ENCODE results near the gene DOCK10.

DOCK10 gene

GRCh38 chr2:225042800-225043167 is 516 bp upstream of the DOCK10 start:
- in situ Hi-C loops (cut with MboI; ENCODE audit: low sequenced_read_pairs): no loop called here

GRCh38 chr2:225041207-225041850 is 939 bp downstream of the DOCK10 start:
- in situ Hi-C loops (cut with MboI; ENCODE audit: low sequenced_read_pairs): no loop called here

GRCh38 chr2:225040856-225041206 is 1.4 kb downstream of the DOCK10 start:
- in situ Hi-C loops (cut with MboI; ENCODE audit: low sequenced_read_pairs): no loop called here

- in situ Hi-C loops (cut with MboI; ENCODE audit: low sequenced_read_pairs): no loop called here
These were observed 2.1 kb downstream of the DOCK10 start for GRCh38 chr2:225040142-225040541.

- in situ Hi-C loops (cut with MboI; ENCODE audit: low sequenced_read_pairs): no loop called here
These were observed 4.1 kb downstream of the DOCK10 start for GRCh38 chr2:225038231-225038523.

- in situ Hi-C loops (cut with MboI; ENCODE audit: low sequenced_read_pairs): no loop called here
These were observed 4.6 kb downstream of the DOCK10 start for GRCh38 chr2:225037415-225038230.

GRCh38 chr2:225036431-225036830 is 5.8 kb downstream of the DOCK10 start:
- in situ Hi-C loops (cut with MboI; ENCODE audit: low sequenced_read_pairs): no loop called here

- in situ Hi-C loops (cut with MboI; ENCODE audit: low sequenced_read_pairs): no loop called here
These were observed 8.6 kb downstream of the DOCK10 start for GRCh38 chr2:225033440-225034318.

- in situ Hi-C loops (cut with MboI; ENCODE audit: low sequenced_read_pairs): no loop called here
These were observed 10.0 kb downstream of the DOCK10 start for GRCh38 chr2:225032246-225032645.

- in situ Hi-C loops (cut with MboI; ENCODE audit: low sequenced_read_pairs): no loop called here
These were observed 10.7 kb downstream of the DOCK10 start for GRCh38 chr2:225031599-225031998.

- in situ Hi-C loops (cut with MboI; ENCODE audit: low sequenced_read_pairs): no loop called here
These were observed 11.4 kb downstream of the DOCK10 start for GRCh38 chr2:225030893-225031292.

- in situ Hi-C loops (cut with MboI; ENCODE audit: low sequenced_read_pairs): no loop called here
These were observed 12.1 kb downstream of the DOCK10 start for GRCh38 chr2:225030203-225030602.

GRCh38 chr2:225028572-225028971 is 13.7 kb downstream of the DOCK10 start:
- in situ Hi-C loops (cut with MboI; ENCODE audit: low sequenced_read_pairs): no loop called here

GRCh38 chr2:225027061-225027762 is 15.1 kb downstream of the DOCK10 start:
- in situ Hi-C loops (cut with MboI; ENCODE audit: low sequenced_read_pairs): no loop called here

GRCh38 chr2:225025917-225026571 is 16.2 kb downstream of the DOCK10 start:
- in situ Hi-C loops (cut with MboI; ENCODE audit: low sequenced_read_pairs): no loop called here

GRCh38 chr2:225022188-225022587 is 20.1 kb downstream of the DOCK10 start:
- in situ Hi-C loops (cut with MboI; ENCODE audit: low sequenced_read_pairs): loop anchor here (25.0 kb wide), 1 partner anchor 660 kb away; no protein-coding TSS in a partner anchor

GRCh38 chr2:225020168-225020849 is 22.0 kb downstream of the DOCK10 start:
- in situ Hi-C loops (cut with MboI; ENCODE audit: low sequenced_read_pairs): loop anchor here (25.0 kb wide), 1 partner anchor 658 kb away; no protein-coding TSS in a partner anchor

- in situ Hi-C loops (cut with MboI; ENCODE audit: low sequenced_read_pairs): loop anchor here (25.0 kb wide), 1 partner anchor 657 kb away; no protein-coding TSS in a partner anchor
These were observed 23.2 kb downstream of the DOCK10 start for GRCh38 chr2:225019105-225019504.

- in situ Hi-C loops (cut with MboI; ENCODE audit: low sequenced_read_pairs): loop anchor here (25.0 kb wide), 1 partner anchor 655 kb away; no protein-coding TSS in a partner anchor
These were observed 24.6 kb downstream of the DOCK10 start for GRCh38 chr2:225017713-225018112.
